Caki2 (cell line): Measurements from ENCODE around the gene C11orf71. TPM values are rescaled to one million over a fixed set of nuclear protein-coding genes. Genes with fewer than 3 reads are reported as not detected.

Source experiments
- DNase-seq: peaks from one replicate; pipeline ENCODE4 v3.0.0-alpha.2; 2015; ENCODE audit warnings: low read depth
- in situ Hi-C: cut with HindIII; loops from 2 replicates; pipeline ENCODE4 v1.10.0; 2016; ENCODE audit warnings: low sequenced_read_pairs, low pct_unique_long_range_greater_than_20kb, mixed read lengths
- total RNA-seq: library from RNA; depleted of rRNA; stranded (reverse); fragments of >200 nt; shearing (Covaris generic); gene quantifications from 2 replicates; pipeline ENCODE4 v1.2.3, GENCODE V29; 2014; ENCODE audit warnings: low replicate concordance

C11orf71 gene
- total RNA-seq, 1 experiment from 2014 or later: 2.3 TPM

DNA sequence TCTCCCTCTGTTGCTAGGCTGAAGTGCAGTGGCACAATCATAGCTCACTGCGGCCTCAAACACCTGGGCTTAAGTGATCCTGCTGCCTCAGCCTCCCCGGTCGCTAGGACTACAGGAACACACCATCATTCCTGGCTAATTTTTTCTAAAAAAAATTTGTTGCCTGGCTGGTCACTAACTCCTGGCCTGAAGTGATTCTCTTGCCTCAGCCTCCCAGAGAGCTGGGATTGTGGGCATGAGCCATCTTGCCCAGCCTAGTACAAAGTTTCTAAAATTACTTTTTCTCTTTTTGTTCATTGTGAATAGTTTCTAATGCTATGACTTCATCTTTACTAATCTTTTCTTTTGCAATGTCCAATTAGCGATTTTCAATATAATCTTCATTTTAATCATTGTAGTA lies 12.6 kb upstream of the C11orf71 start:
- in situ Hi-C loops: no loop called here
- DNase-seq: no peak

DNA sequence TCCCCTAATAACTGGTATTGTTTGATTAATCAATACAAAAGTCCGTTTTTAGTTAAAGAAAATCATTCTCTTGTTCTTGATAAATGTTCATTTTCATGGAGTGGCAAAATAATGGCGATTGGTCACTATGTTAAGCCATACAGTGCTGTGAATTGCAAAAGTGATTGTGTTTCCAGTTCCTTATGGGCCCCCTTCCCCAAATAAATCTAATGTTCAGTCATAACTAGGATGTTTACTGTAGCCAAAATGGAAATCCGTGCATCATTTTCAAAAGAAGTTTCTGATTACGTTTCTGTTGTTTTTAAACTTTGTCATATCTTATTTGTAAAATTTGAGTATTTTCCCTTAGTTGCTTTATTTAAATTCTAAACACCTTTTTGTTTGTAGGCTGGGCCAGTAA lies 1.0 kb upstream of the C11orf71 start:
- DNase-seq: no peak
- in situ Hi-C loops: no loop called here

DNA sequence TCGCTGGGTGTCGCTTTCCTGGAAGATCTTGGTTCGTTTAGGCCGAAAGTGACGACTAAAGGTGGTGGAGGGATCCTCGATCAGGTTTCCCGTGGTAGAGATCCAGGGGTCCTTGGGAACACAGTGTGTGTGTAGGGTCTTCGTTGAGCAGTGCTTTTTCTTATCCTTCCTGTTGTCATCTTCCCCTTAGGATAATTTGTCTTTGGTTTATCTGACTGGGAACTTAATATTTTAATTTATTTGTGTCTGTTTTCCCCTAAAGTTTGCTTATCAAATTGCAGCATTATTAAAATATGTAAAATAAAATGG lies 558 bp upstream of the C11orf71 start:
- in situ Hi-C loops: no loop called here
- no peak for DNase-seq

DNA sequence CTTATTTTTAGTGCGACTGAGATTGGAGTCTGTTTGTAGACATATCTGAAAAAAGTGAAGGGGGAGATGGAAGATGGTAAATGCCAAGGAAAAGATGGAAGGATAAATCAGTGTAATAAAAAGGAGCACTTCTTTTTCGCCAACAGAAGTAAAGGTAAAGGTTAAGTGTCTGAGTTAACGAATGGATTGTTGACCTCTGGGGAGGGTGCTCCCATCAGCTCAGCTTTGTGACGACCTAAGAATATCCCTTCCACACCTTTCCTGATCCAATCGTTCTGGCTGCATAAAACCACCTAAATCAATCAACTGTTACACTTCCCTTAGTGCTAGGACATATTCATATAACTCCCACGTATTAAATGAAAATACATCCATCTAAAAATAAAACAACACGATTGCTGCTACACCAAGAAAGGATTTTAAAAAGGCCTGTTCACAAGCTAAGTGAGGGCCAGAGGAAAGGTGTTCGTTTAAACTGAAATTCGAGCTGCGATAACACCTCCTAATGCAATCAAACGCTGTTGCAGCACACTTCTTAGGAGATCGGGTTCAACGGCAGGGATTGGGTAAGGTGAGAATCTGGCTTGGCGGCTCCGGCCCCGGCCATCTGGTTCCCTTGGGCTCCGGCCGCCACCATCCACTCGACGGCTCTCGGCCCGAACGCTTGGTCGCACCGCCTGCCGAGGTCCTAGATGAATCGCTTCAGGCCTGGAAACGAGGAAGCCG lies 658 bp downstream of the C11orf71 start:
- in situ Hi-C loops: no loop called here
- no peak for DNase-seq

DNA sequence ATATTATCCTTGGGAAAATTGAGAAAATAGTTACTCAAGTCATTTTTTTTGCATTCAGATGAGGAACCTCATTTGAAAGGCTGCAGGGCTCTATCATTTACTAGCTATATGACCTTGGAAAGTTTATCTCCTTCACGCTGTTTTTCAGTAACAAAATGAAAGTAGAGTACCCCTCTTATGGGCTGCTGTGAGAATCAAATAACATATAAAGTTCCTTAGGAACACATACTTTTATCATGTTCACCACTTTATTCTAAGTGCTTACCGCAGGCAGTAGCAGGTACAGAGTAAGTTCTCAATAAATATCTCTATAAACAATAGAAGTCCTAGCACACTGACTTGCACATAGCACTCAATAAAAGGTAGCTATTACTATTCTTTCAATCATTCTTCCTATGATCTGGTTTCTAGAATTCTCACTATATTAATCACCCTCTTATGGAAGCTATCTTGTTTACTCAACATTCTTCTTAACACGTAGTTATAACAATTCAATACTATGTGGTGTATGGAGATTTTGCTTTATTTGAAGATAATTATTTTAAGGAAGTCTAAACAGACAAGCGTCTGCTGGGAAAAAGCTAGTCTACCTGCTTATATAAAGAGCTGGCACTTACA lies 1.9 kb downstream of the C11orf71 start:
- in situ Hi-C loops: no loop called here
- DNase-seq: no peak

DNA sequence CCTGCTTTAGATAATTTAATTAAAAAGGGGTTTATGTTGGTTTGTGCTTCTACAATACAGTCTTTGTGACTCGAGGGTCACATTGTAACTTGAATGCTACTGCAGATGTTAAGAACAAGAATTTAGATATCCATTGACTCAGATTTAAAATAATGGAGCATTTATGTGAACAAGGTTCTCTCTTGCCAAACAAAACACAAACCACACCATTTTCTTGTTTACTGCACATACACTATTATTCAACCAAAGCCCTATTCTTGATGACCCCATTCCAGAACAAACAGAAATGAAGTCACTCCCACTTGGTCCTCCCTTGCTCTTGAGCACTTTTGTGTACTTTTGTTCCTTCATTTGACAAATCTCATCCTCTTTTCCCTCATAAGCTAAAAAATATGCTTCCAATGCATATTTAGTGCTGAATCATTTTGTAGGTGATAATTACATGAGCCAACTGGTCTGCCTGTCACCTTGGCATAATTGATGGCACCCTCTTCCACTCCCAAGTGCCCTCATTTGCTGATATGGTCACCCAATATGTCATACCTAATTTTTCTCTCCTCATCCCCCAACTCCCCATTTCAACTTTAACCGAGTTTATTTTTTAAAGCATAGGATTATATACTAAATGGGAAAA lies 2.8 kb downstream of the C11orf71 start:
- in situ Hi-C loops: no loop called here
- DNase-seq: no peak

DNA sequence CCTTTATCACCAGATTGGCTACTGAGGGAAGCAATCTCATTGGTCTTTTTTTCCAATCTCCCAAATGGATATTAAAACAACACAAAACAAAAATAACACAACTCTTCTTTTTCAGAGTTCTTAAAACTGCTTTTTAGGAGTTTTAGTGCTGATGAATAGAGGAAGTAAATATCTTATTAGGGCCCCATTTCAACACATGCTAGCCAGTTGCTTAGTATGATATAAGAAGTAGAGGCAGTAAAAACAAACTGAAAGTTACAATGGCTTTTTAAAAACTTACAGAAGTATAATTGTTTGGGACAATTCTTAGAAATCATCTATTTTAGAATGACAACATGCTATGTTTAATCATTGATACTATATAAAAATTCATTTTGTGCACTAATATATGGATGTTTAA lies 3.4 kb downstream of the C11orf71 start:
- in situ Hi-C loops: no loop called here
- no peak for DNase-seq

DNA sequence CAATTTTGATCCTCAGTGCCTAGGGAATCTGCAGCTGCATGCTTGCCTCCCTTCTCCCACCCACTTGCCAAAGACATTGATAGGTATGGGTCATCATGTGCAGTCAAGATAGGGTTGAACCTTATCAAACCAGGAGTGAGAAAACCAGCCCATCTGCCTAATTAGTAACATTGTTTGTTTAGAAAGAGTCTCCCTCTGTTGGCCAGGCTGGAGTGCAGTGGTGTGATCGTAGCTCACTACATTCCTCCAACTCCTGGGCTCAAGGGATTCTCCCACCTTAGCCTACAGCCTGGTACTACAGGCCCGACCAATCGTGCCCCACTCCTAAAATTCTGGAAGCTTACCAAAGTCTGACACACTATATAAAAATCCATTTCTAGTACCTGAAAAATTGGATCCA lies 4.6 kb downstream of the C11orf71 start:
- DNase-seq: no peak
- in situ Hi-C loops: no loop called here

DNA sequence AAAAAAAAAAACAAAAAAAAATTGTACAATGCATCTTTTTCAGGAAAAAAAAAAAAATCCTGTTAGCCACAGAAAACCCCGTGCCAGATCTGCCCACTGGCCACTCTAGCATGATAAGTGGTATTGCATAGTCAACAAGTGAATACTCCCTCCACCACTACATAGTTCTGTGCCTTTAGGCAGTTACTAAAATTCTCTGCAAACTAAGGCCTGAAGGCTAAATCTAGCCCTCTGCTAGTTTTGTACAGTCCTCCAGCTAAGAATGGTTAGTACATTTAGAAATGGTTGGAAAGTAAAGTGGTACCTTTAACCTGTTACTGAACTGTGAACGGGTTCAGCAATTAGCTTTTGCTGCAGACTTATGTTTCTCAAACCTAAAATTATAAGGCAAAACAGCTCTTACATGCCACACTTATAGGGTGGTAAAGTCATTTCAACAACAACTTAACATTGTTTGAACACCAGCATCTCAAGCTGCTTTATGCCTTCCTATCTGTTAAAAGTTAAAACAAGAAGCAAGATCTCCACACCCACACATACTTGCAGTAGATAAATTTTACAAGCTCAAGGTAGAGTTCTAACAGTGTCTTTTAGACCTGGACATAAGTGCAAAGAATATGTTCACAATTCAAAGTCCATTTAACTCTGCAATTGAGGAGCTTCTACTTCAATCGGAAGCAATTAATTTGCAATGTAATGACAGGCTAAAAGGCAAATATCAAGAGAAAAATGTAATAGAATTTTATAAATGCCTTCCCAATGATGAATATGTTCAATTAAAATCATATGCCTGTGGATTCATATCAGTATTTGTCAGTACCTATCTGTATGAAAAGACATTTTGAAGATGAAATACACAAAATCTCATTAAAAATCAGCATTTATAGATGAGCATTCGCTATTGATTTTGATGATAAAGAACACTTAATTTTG lies 7.3 kb downstream of the C11orf71 start:
- in situ Hi-C loops: no loop called here

DNA sequence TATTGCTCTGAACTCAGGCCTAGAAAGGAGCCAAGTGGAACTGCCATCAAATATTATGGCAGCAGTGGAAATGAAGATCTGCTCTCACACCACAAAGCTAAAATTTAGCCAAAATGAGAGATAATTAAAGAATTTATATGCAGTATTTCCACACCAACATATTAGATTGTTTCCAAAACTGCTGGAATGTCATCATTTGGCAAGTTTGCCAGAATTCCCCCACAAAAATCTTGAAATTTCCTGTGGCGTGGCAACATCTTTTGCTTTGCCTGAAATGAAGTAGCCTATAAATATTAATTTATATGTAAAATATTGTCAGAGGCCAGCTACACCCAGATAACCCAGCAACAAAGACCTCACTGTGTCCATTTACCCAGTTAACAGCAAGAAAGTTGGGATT lies 13.8 kb downstream of the C11orf71 start:
- no peak for DNase-seq
- in situ Hi-C loops: no loop called here

More for the DNA sequence above, 7.3 kb downstream of the C11orf71 start:
- DNase-seq: no peak

DNA sequence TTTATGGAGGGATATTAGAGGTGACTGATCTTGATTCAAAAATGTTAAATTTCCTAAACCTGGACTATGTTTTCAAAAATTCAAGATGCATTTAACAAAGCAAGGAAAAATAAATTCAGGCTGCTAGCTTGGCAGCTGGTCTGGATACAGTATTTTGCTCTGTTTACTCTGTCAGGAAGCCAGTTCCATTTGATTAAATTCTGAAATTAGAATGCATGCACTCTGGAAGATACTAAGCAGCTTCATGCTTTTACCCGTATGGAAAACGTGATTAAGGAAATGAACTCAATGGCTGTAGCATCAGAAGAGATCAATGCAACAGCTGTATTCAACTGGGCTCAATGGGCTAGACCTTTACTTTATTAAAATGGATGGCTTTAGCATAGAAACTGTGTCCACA lies 14.2 kb downstream of the C11orf71 start:
- in situ Hi-C loops: no loop called here
- DNase-seq: no peak

DNA sequence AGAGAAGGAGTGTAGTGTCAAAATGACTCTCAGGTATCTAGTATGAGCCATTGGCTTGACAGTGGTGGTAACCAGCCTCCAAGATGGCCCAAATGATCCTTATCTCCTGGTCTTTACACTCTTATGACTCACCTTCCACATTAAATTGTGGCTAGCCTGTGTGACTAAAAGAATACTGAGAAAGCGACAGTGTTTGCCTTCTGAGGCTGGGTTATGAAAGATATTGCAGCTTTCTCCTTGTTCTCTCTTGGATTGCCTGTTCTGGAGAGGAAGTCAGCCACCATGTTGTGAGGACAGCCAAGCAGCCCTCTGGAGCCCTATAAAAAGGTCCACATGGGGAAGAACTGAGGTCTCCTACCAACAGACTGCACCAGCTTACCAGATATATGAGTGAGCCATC lies 15.8 kb downstream of the C11orf71 start:
- DNase-seq: no peak
- in situ Hi-C loops: no loop called here

DNA sequence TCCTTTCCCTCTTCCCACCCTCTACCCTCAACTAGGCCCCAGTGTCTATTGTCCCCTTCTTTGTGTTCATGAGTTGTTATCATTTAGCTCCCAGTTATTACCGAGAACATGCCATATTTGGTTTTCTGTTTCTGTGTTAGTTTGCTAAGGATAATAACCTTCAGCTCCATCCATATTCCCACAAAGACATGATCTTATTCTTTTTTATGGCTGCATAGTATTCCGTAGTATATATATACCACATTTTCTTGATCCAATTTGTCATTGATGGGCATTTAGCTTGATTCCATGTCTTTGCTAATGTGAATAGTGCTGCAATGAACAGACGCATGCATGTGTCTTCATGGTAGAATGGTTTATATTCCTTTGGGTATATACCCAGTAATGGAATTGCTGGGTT lies 17.8 kb downstream of the C11orf71 start:
- in situ Hi-C loops: no loop called here
- no peak for DNase-seq

DNA sequence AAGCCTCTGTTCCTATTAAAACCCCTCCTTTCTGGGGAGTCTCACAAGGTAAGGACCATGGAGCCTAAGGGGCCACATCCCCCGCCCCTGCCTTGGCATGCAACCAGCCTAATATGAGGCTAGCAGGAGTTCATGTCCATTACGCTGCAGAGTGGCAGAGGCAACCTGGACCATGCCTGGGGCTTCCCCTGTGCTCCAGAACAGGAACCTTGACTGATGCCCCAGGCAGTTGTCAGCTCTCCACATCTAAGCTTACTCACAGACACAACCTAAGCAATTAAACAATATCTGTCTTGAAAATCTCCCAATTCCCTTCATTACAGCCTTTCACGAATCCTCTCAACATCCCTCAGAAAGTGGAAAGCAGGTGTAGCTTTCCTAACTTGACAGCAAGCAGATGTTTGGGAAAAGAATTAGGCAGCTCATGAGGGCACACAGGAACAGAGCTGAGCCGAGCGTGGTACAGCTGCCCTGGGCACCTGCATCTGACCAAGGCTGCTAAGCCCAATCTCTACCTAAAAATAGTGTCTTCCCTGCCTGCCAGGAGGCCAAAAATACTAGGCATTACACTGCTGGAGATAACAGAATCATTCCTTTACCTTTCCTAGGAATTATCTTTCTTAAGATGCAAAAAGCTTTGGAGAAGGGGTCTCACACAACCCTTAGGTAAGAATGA lies 20.8 kb downstream of the C11orf71 start:
- in situ Hi-C loops: no loop called here
- DNase-seq: no peak

DNA sequence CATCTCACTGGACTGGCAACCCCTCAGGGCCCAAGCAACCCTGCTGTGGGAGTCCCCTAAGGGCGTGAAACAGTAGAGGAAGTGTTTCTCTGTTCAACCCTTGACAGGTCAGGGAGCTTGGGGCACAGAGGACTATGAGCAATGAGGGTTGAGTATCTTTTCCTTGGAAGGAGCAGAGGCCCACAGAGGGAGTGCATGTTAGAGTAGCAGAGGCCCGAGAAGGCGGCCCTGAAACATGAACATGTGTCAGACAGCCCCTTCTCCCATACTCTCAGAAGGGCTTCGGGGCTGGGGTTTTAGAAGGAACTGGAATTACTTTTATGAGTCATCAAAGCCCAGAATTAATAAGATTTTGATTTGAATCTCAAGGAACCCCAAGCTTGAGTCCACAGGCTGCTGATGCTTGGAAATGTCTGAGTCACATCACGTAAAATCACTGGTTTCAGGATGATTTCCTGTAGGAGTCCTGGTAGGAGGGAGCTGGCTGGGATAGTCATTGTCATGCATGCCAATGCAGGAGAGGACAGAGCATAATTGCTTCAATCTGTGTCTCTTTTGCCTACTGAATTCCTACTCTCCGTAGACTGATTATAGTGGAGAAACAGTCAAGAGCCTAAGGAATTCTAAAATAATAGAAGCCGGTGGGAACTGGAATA lies 22.6 kb downstream of the C11orf71 start:
- DNase-seq: no peak
- in situ Hi-C loops: no loop called here

DNA sequence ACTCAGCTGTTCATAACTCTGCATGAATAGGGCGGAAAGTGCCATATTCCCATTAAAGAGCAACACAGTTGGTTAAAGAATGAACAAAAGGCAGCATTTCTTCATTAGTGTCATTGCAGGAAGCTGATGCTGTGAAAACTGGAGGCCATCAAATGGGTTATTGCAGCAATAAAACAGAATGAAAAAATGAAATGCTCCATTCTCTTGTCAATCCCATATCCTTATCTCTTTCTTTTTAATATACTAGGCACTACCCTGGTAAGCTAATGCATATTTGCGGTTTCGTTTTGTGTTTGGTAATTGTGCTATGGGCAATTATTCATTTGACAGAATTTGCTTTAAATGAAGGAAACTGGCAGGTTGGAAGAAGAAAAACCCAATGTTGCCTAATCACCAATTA lies 25.3 kb downstream of the C11orf71 start:
- in situ Hi-C loops: no loop called here
- DNase-seq: no peak

DNA sequence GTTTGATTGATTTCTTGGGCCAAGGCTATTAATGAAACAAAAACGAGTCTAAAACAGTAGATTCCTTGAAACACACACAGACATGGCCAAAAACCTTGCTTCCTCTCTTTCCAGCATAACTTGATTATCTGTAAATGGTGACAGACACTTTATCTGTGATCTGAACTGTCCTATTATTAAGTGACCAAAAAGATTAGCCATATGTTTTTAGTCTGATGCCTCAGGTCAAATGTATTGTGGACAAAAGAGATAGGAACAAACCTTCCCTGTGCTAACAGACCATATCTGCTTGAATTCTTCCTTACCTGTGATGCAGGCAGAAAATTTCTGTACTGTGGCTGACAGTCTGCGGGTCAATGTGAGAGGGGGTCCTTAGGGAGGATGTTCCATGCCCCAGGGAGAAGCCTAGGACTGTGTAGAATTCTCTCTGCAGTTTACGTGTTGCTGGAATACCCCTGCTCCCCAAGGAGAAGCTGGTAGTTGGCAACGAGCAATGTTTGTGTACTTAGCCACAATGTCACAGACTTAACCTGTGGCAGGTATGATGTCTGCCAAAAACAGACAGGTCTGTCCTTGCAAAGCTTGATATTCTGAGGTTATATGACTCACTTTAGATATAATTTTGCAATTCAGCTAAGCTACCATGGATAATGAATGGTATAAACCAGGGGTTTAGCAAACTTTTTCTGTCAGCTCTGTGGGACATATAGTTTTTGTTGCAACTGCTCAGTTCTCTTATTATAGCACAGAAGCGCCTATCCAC lies 31.2 kb downstream of the C11orf71 start:
- no peak for DNase-seq
- in situ Hi-C loops: no loop called here
